GM13976 (cell line): ENCODE data around the gene ROR2.

Source experiments
- DNase-seq: peaks from one replicate; pipeline ENCODE4 v3.0.0; 2012; ENCODE audit warnings: low spot score
- CTCF ChIP-seq: IDR thresholded peaks from 2 replicates; pipeline ENCODE4 v1.5.1; 2012; ENCODE audit warnings: borderline replicate concordance, mild to moderate bottlenecking; ENCODE audit not compliant: insufficient read depth; ENCODE audit errors: extremely low read depth, missing control alignments, control extremely low read depth
- in situ Hi-C: fragments of 300-500 bp; cut with MboI; formaldehyde crosslinking; loops from one replicate; pipeline ENCODE4 v1.12.0; 2022; ENCODE audit warnings: low sequenced_read_pairs, mixed read lengths, inconsistent platforms; ENCODE audit not compliant: unreplicated experiment

The ROR2 gene

GRCh38 chr9:91904588-91905236 lies 45.3 kb downstream of the ROR2 start:
- no peak for TF ChIP-seq CTCF
- no peak for DNase-seq
- in situ Hi-C loops, result no loop called here

- DNase-seq, result no peak
- in situ Hi-C loops, result no loop called here
- TF ChIP-seq CTCF, result no peak
These were observed 46.7 kb downstream of the ROR2 start for GRCh38 chr9:91903126-91903911.

GRCh38 chr9:91902475-91903125 lies 47.4 kb downstream of the ROR2 start:
- in situ Hi-C loops, result no loop called here
- DNase-seq, result no peak
- TF ChIP-seq CTCF, result no peak

GRCh38 chr9:91900797-91901177 lies 49.2 kb downstream of the ROR2 start:
- no peak for TF ChIP-seq CTCF
- in situ Hi-C loops, result no loop called here
- no peak for DNase-seq

GRCh38 chr9:91900055-91900796 lies 49.8 kb downstream of the ROR2 start:
- no peak for TF ChIP-seq CTCF
- in situ Hi-C loops, result no loop called here
- no peak for DNase-seq

- TF ChIP-seq CTCF, result no peak
- DNase-seq, result no peak
- in situ Hi-C loops, result no loop called here
These were observed 50.4 kb downstream of the ROR2 start for GRCh38 chr9:91899594-91899993.
